HG03159 (cell line): ENCODE measurements around the gene GPR137.
"Not testable (repeated sequence)": the region's sequence is repeated elsewhere in the genome, so short reads cannot be mapped to it uniquely, and the experiment has no call there.

ENCODE experiments used
- ATAC-seq: cut with Tn5 transposase; IDR thresholded peaks from one replicate; pipeline ENCODE4 v1.9.1; 2021; ENCODE audit warnings: mild to moderate bottlenecking, moderate library complexity; ENCODE audit not compliant: unreplicated experiment

Gene GPR137

GRCh38 chr11:64316672-64317324, 31.1 kb downstream of the GPR137 start:
- no peak for ATAC-seq

- peak; percentile 60 for ATAC-seq
Observed at GRCh38 chr11:64317325-64317960, 31.8 kb downstream of the GPR137 start, which contains the start of gene TRMT112. TSS of gene TRMT112 (minus strand) at chr11:64317559. CDS start at chr11:64317526, 33 bp downstream.

- ATAC-seq: peak; percentile 71
Observed at GRCh38 chr11:64317961-64318765, 32.5 kb downstream of the GPR137 start, which contains the start of gene PRDX5. TSS of gene PRDX5 (plus strand) at chr11:64318121. CDS start at chr11:64318216, 95 bp downstream.

- ATAC-seq: no peak
Observed at GRCh38 chr11:64318766-64319761, 33.4 kb downstream of the GPR137 start.

GRCh38 chr11:64320556-64320955, 34.9 kb downstream of the GPR137 start:
- no peak for ATAC-seq

GRCh38 chr11:64321026-64321425, 35.4 kb downstream of the GPR137 start:
- ATAC-seq: no peak

- ATAC-seq: no peak
Observed at GRCh38 chr11:64321533-64321932, 35.9 kb downstream of the GPR137 start.

GRCh38 chr11:64322925-64323260, 37.2 kb downstream of the GPR137 start:
- no peak for ATAC-seq

GRCh38 chr11:64323373-64323772, 37.7 kb downstream of the GPR137 start:
- ATAC-seq: no peak

- ATAC-seq: not testable (repeated sequence)
Observed at GRCh38 chr11:64323984-64324383, 38.3 kb downstream of the GPR137 start.

- ATAC-seq: no peak
Observed at GRCh38 chr11:64324692-64325469, 39.2 kb downstream of the GPR137 start.

- no peak for ATAC-seq
Observed at GRCh38 chr11:64327375-64327774, 41.7 kb downstream of the GPR137 start.

- no peak for ATAC-seq
Observed at GRCh38 chr11:64327993-64328392, 42.3 kb downstream of the GPR137 start.

GRCh38 chr11:64330888-64331287, 45.2 kb downstream of the GPR137 start:
- no peak for ATAC-seq

GRCh38 chr11:64331569-64332371, 46.1 kb downstream of the GPR137 start:
- ATAC-seq: peak; percentile 54

GRCh38 chr11:64333556-64333955, 47.9 kb downstream of the GPR137 start:
- no peak for ATAC-seq

GRCh38 chr11:64334764-64335735, 49.4 kb downstream of the GPR137 start:
- peak; percentile 73 for ATAC-seq
